ENCODE measurements around the gene KCNAB3.

DNA sequence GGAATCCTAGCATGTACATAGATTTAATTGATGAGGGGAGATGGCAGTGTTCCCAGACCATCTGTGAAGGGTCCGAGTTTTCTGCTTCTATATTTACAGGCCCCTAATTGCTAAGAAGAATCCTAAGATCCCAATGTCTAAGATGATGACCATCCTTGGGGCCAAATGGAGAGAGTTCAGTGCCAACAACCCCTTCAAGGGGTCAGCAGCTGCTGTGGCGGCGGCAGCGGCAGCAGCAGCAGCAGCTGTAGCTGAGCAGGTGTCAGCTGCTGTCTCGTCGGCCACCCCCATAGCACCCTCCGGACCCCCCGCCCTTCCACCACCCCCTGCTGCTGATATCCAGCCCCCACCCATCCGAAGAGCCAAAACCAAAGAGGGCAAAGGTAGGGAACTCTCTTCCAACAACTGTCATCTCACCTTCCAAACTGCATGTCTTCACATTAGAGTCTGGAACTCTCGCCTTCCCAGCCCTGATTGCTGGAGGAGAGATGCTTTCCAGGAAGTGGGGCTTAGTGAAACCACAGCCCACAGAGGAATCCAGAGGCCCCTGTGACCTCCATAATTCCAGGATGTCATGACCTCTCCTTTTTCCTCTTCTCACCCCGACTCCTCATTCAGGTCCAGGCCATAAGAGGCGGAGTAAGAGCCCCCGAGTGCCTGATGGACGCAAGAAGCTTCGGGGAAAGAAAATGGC lies 36.3 kb downstream of the KCNAB3 start:
- TF ChIP-seq, protein P1, sequence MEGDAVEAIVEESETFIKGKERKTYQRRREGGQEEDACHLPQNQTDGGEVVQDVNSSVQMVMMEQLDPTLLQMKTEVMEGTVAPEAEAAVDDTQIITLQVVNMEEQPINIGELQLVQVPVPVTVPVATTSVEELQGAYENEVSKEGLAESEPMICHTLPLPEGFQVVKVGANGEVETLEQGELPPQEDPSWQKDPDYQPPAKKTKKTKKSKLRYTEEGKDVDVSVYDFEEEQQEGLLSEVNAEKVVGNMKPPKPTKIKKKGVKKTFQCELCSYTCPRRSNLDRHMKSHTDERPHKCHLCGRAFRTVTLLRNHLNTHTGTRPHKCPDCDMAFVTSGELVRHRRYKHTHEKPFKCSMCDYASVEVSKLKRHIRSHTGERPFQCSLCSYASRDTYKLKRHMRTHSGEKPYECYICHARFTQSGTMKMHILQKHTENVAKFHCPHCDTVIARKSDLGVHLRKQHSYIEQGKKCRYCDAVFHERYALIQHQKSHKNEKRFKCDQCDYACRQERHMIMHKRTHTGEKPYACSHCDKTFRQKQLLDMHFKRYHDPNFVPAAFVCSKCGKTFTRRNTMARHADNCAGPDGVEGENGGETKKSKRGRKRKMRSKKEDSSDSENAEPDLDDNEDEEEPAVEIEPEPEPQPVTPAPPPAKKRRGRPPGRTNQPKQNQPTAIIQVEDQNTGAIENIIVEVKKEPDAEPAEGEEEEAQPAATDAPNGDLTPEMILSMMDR (conservative IDR thresholded peaks at IDR 0.05 in 1 of 2, IDR thresholded peaks at IDR 0.05 in 1 of 2; ENCODE audit: low read depth in 1 of 2, low read length in 2 of 2), result no peak
- TF ChIP-seq EZH2 (IDR thresholded peaks at IDR 0.05; ENCODE audit: low read length, missing control alignments), result no peak
